ENCODE measurements around the gene CLDN2.
"Not testable (repeated sequence)": the region's sequence is repeated elsewhere in the genome, so short reads cannot be mapped to it uniquely, and the experiment has no call there.

The CLDN2 gene

GRCh38 chrX:106959901-106960300 is 39.7 kb downstream of the CLDN2 start:
- no peak for DNase-seq (ENCODE audit: low read depth in 3 of 3)

- DNase-seq (ENCODE audit: low read depth in 3 of 3), result no peak
These were observed 42.9 kb downstream of the CLDN2 start for GRCh38 chrX:106963111-106963510.

GRCh38 chrX:106964290-106964689 is 44.1 kb downstream of the CLDN2 start:
- no peak for DNase-seq (ENCODE audit: low read depth in 3 of 3)

GRCh38 chrX:106966547-106966946 is 46.3 kb downstream of the CLDN2 start:
- not testable (repeated sequence) for DNase-seq (ENCODE audit: low read depth in 3 of 3)

- no peak for DNase-seq (ENCODE audit: low read depth in 3 of 3)
These were observed 52.7 kb downstream of the CLDN2 start for GRCh38 chrX:106972896-106973295.

GRCh38 chrX:106973433-106974149 is 53.4 kb downstream of the CLDN2 start:
- no peak for DNase-seq (ENCODE audit: low read depth in 3 of 3)

GRCh38 chrX:106976416-106976815 is 56.2 kb downstream of the CLDN2 start:
- no peak for DNase-seq (ENCODE audit: low read depth in 3 of 3)
